ENCODE measurements around the gene TMEM132C. TPM values are rescaled to one million over a fixed set of nuclear protein-coding genes. Genes with fewer than 3 reads are reported as not detected.

Gene TMEM132C
- total and polyA plus RNA-seq, 2 of the 8 experiments (the other 6 are each of a cell fraction or from before 2014, with no cell fraction given), result 0.23 to 0.76 TPM

DNA sequence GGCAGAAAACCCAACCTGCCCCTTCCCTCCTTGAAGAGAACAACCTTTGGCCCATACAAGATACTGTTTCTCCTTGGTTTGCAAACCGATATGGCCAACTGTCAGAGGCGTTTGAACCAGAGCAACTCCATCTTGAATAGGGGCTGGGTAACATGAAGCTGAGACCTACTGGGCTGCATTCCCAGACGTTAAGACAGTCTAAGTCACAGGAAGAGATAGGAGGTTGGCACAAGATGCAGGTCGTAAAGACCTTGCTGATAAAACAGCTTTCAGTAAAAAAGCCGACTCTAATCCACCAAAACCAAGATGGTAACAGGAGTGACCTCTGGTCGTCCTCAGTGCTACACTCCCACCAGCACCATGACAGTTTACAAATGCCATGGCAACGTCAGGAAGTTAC lies 42.7 kb upstream of the TMEM132C start:
- no peak overlapping the region for H2BK120ac ChIP-seq (replicated peaks; ENCODE audit: low read depth, low read length)
- no peak overlapping the region for H4K5ac ChIP-seq (ENCODE audit: insufficient read length, low read depth, low read length)
- H3K79me1 ChIP-seq (ENCODE audit: low read depth, low read length), result no peaks in the 10 kb centered on the region
- WGBS, 2 experiments (ENCODE audit: extremely low coverage in 1 of 2, insufficient coverage in 1 of 2, insufficient read length in 1 of 2, insufficient replicate concordance in 2 of 2, low coverage in 1 of 2, low lambda C conversion rate in 2 of 2, missing lambda C conversion rate in 1 of 2), result 92% methylated on average over 7 of the region's 7 CpGs; no CpG with 5 or more reads in 1 of the 2 experiments
- H3K27me3 ChIP-seq (replicated peaks in 1 of 4; ENCODE audit: control insufficient read depth in 3 of 4, extremely low read depth in 1 of 4, insufficient read depth in 3 of 4, low read length in 3 of 4), result no peaks in the 10 kb centered on the region
- no peaks in the 10 kb centered on the region for H4K20me1 ChIP-seq (replicated peaks in 1 of 2; ENCODE audit: control insufficient read depth in 1 of 2, insufficient read depth in 2 of 2, low read length in 2 of 2)
- no peak overlapping the region for H2BK20ac ChIP-seq (ENCODE audit: low read length)
- DNase-seq (ENCODE audit: low read depth in 1 of 2, low spot score in 2 of 2), result no peak
- H4K91ac ChIP-seq (replicated peaks; ENCODE audit: insufficient read length, low read length), result no peak overlapping the region
- no peak overlapping the region for H3K18ac ChIP-seq (ENCODE audit: extremely low read depth, low read length)
- no peak overlapping the region for H3K27ac ChIP-seq (ENCODE audit: low read depth, low read length)
- H3K4ac ChIP-seq (replicated peaks; ENCODE audit: insufficient read length, low read depth, low read length), result no peak overlapping the region
- no peak for FAIRE-seq
- TF ChIP-seq YY1 (IDR thresholded peaks at IDR 0.05; ENCODE audit: low read depth, low read length) (no peak), ASH2L (IDR thresholded peaks at IDR 0.05; ENCODE audit: low read length) (no peak)
- TF ChIP-seq, protein P1, sequence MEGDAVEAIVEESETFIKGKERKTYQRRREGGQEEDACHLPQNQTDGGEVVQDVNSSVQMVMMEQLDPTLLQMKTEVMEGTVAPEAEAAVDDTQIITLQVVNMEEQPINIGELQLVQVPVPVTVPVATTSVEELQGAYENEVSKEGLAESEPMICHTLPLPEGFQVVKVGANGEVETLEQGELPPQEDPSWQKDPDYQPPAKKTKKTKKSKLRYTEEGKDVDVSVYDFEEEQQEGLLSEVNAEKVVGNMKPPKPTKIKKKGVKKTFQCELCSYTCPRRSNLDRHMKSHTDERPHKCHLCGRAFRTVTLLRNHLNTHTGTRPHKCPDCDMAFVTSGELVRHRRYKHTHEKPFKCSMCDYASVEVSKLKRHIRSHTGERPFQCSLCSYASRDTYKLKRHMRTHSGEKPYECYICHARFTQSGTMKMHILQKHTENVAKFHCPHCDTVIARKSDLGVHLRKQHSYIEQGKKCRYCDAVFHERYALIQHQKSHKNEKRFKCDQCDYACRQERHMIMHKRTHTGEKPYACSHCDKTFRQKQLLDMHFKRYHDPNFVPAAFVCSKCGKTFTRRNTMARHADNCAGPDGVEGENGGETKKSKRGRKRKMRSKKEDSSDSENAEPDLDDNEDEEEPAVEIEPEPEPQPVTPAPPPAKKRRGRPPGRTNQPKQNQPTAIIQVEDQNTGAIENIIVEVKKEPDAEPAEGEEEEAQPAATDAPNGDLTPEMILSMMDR (IDR thresholded peaks at IDR 0.05; ENCODE audit: control extremely low read depth in 1 of 3, insufficient read depth in 1 of 3, low read depth in 1 of 3, low read length in 3 of 3), result no peak
- no peak overlapping the region for H3K56ac ChIP-seq (replicated peaks; ENCODE audit: insufficient read length, low read depth, low read length)
- 0 out of 7 replicates have a peak, but pooled peaks cover 0 to 3% (median 0%) of the 10 kb centered on the region in 4 experiments for H3K4me1 ChIP-seq (replicated peaks in 1 of 4; ENCODE audit: control insufficient read depth in 3 of 4, insufficient read depth in 4 of 4, low read length in 3 of 4)
- H2BK12ac ChIP-seq (ENCODE audit: low read depth, low read length), result no peak overlapping the region
- H3K23me2 ChIP-seq (ENCODE audit: low read depth, low read length), result no peaks in the 10 kb centered on the region
- H2AFZ ChIP-seq (ENCODE audit: low read length), result no peak overlapping the region; the same call in 1 of the 2 replicates
- H3K4me2 ChIP-seq (ENCODE audit: insufficient read depth in 1 of 2, low read depth in 2 of 2, low read length in 2 of 2), result no peak overlapping the region
- ChIA-PET POLR2A (ENCODE audit: partially characterized antibody) (no interaction called here), CTCF (ENCODE audit: partially characterized antibody) (interaction anchor here (0.6 to 3.3 kb wide), 3 partner anchors 35 to 360 kb away, joined by 4 to 11 read pairs (median 4); no protein-coding TSS in a partner anchor)
- no peak overlapping the region for H2AK5ac ChIP-seq (ENCODE audit: low read depth, low read length)
- H4K8ac ChIP-seq (ENCODE audit: extremely low read depth, insufficient read depth, low read length), result no peak overlapping the region
- H3K14ac ChIP-seq (ENCODE audit: insufficient read length), result no peak overlapping the region
- no peak overlapping the region for H3K4me3 ChIP-seq (ENCODE audit: extremely low read depth in 1 of 4, insufficient read depth in 2 of 4, low read depth in 3 of 4, low read length in 4 of 4)
- H2BK5ac ChIP-seq (ENCODE audit: low read depth, low read length), result no peak overlapping the region
- no peak overlapping the region for H3K23ac ChIP-seq (ENCODE audit: insufficient read length)
- H3K9me3 ChIP-seq (ENCODE audit: insufficient read depth in 2 of 2, low read depth in 1 of 2, low read length in 1 of 2), result no peaks in the 10 kb centered on the region
- no peak overlapping the region for H3K9ac ChIP-seq (replicated peaks in 1 of 4; ENCODE audit: extremely low read depth in 1 of 4, low read depth in 3 of 4, low read length in 3 of 4)
- H2BK15ac ChIP-seq (ENCODE audit: low read length), result no peak overlapping the region
- no peaks in the 10 kb centered on the region for H3K79me2 ChIP-seq (ENCODE audit: control insufficient read depth in 1 of 2, insufficient read depth in 2 of 2, low read length in 2 of 2)
- no peaks in the 10 kb centered on the region for H3K36me3 ChIP-seq (ENCODE audit: control insufficient read depth in 2 of 4, insufficient read depth in 4 of 4, low read length in 3 of 4)
